UCSD-AML1 (cell line): ENCODE measurements around the gene KCTD4.

Source experiments
- DNase-seq: peaks from one replicate; lab custom pipeline; 2025; ENCODE audit not compliant: unreplicated experiment; lab: John Stamatoyannopoulos, UW

The KCTD4 gene

GRCh38 chr13:45179428-45179827 lies 21.4 kb downstream of the KCTD4 start:
- no peak for DNase-seq

DNA sequence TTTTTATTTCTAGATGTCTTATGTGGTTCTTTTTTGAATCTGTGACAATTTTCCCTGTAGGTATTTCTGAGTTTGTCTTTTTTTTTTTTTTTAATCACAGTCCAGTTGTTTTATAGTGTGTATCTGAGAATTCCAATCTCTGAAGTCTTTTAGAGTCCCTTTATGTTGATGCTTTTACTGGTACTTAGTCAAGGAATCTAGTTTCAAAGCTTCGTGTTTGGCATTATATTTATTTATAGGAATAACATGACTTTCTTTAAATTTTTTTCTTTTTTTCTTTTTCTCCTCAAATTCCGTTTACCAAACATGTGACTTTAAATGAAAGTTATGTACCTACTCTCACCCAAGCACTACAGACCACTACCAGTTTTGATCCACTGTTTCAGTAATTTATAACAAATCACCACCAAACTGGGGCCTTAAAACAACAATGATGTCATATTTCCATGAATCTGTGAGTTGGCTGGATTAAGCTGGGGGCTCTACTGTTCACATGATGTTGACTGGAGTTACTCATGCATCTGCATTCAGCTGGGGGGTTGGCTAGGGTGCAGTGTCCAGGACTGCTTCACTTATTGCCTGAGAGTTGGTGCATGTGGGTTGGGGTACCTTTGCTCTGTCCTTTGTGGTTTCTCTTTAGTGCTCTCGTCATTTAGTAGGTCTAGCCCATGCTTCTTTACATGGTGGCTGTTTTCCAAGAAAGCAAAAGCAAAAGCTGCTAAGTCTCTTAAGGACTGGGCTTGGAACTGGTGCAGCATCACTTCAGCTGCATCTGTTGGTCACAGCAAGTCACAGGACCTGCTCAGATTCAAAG lies 22.3 kb downstream of the KCTD4 start:
- no peak for DNase-seq

- no peak for DNase-seq
Observed at GRCh38 chr13:45174478-45174877, 26.4 kb downstream of the KCTD4 start.

- DNase-seq, result no peak
Observed at GRCh38 chr13:45168555-45168930, 32.3 kb downstream of the KCTD4 start.

- DNase-seq, result no peak
Observed at GRCh38 chr13:45167611-45168554, 33.0 kb downstream of the KCTD4 start.

GRCh38 chr13:45166858-45167257 lies 34.0 kb downstream of the KCTD4 start:
- DNase-seq, result no peak

GRCh38 chr13:45162821-45163220 lies 38.0 kb downstream of the KCTD4 start:
- no peak for DNase-seq

GRCh38 chr13:45162194-45162593 lies 38.7 kb downstream of the KCTD4 start:
- no peak for DNase-seq

- DNase-seq, result no peak
Observed at GRCh38 chr13:45156565-45157361, 44.1 kb downstream of the KCTD4 start.

GRCh38 chr13:45149964-45150363 lies 50.9 kb downstream of the KCTD4 start:
- DNase-seq, result no peak

DNA sequence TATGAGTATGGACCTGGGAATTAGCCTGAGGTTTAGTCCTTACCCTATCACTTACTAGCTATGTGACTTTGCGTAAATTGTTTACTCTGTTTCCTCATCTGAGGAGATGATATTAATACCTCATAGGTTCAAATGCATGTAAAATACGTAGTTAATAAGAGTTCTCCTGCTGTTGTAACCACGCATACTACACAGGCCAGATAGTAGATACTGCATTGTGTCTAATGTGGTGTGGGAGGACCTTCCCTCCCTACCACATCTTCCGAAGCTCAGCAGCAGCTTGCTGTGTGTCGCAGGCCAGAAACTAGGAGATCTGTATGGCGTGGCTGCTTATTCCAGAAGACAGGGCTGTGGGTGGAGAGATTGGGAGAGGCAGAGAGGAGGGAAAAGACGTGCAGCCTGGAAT lies 57.5 kb downstream of the KCTD4 start:
- no peak for DNase-seq
